Ovary (tissue), 9 donors: ENCODE data around the gene ABCG2. TPM values are rescaled to one million over a fixed set of nuclear protein-coding genes. Genes with fewer than 3 reads are reported as not detected.

Experiments
- DNase-seq, 5 donors: peaks; one replicate each; pipeline ENCODE4 v3.0.0-alpha.2; 2019 to 2020
- H3K27ac ChIP-seq, 2 donors: fragments of 200-600 bp; one replicate each; pipeline versions ENCODE4 v1.5.1 to v1.8.0; 2019 to 2022
- H3K27me3 ChIP-seq: fragments of 200-600 bp; one replicate; pipeline ENCODE4 v1.8.0; 2022
- H3K36me3 ChIP-seq: fragments of 200-600 bp; sonication (generic); one replicate; pipeline ENCODE4 v1.5.1; 2019
- H3K4me1 ChIP-seq: one replicate; pipeline ENCODE4 v1.8.1; 2013; ENCODE audit warnings: mild to moderate bottlenecking, moderate library complexity; ENCODE audit not compliant: insufficient read depth
- H3K4me3 ChIP-seq: fragments of 200-600 bp; sonication (generic); one replicate; pipeline ENCODE4 v1.5.1; 2017
- H3K9me3 ChIP-seq, 2 donors: fragments of 200-600 bp in 1 of 2; sonication (generic) in 1 of 2; one replicate each; pipeline versions ENCODE4 v1.5.1 to v1.8.1; 2013 to 2019; ENCODE audit warnings: mild to moderate bottlenecking in 1 of 2, moderate library complexity in 1 of 2
- EP300 ChIP-seq: sonication (generic); formaldehyde crosslinking; IDR thresholded peaks from one replicate; pipeline ENCODE4 v1.6.1; 2017; ENCODE audit warnings: antibody characterized with exemption
- POLR2A ChIP-seq: fragments of 450-650 bp; IDR thresholded peaks from one replicate; pipeline ENCODE4 v1.6.1; 2017; ENCODE audit warnings: antibody characterized with exemption, mild to moderate bottlenecking, moderate library complexity
- WGBS, 3 donors: extraction: QIAGEN DNeasy Blood & Tissue Kit in 1 of 3; methylation state at CpG; one replicate each; pipeline versions ENCODE4 v1.1.5 to v1.1.7; 2013 to 2017; 5-methylcytosine and 5-hydroxymethylcytosine counted together
- intact Hi-C, 4 donors: fragments of 100-400 bp; cut with DNase I; formaldehyde crosslinking; loops; one replicate each; pipeline versions ENCODE4 v1.11.0 to v1.15.1; 2022 to 2023
- polyA plus RNA-seq, 2 donors: library from polyadenylated mRNA; stranded (reverse); fragments of 200-250 nt in 1 of 2; fragments of 350-450 nt in 1 of 2; fragmentation: Illumina TruSeq in 1 of 2; extraction: RNeasy Lipid Tissue Mini Kit (QIAGEN cat#74804) in 1 of 2; gene quantifications; one replicate each; pipeline ENCODE4 v1.2.3, GENCODE V29; 2013 to 2014
- total RNA-seq, 7 donors: library from RNA; depleted of rRNA in 2 of 7; stranded (reverse); fragments of >200 nt in 2 of 7; fragmentation: NEBNext Ultra II Directional in 3 of 7; extraction: Animal tissue kit (Norgen Biotek cat#: 25700) in 3 of 7; gene quantifications; one replicate each; pipeline versions ENCODE4 v1.1.0 to v1.2.4, GENCODE V29; 2016 to 2023
- TF ChIP-seq, protein P1 (sequence below), 3 donors: fragments of 450-650 bp in 2 of 3; fragments of 200-600 bp in 1 of 3; IDR thresholded peaks; one replicate each; pipeline versions ENCODE4 v1.5.1 to v1.8.0; 2016 to 2022; ENCODE audit warnings: antibody characterized with exemption in 3 of 3, mild to moderate bottlenecking in 1 of 3
- donor health status: DM: no; HTN: no; CAD: no; lungs with moderate emphysema.
- donor health status: DM: no; HTN: no; CAD: no.
- donor health status: Bipolar disorder and iron deficiency.
- donor health status: DM: yes; HTN: yes; CAD: no.
- donor health status: DM: no; HTN: no; CAD: no.
- donor health status: DM: yes; HTN: yes; CAD: no.

ABCG2 gene
- total and polyA plus RNA-seq, 9 donors: 4.4 to 20.1 (median 6.7) TPM

DNA sequence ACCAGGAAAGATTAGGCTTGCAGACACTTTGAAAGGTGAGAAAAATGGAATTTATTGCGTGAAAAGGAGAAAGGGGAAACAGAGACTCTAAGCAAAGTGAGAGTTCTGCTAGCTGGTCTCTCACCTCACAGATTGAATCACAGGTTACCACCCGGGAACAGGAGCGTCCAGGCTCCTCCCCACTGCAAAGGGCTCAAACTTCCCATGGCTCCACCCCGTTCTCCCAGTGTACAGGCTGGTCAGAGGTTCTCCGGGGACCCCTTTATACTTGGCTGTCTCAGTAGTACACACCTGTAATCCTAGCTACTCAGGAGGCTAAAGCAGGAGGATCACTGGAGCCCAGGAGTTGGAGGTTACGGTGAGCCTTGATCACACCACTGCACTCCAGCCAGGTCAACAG, 44.0 kb upstream of the ABCG2 start:
- Histone ChIP-seq H3K27me3 (no peaks in the 10 kb centered on the region), H3K36me3 (no peaks in the 10 kb centered on the region), H3K27ac (no peak overlapping the region), H3K9me3 (no peaks in the 10 kb centered on the region), H3K4me1 (no peaks in the 10 kb centered on the region), H3K4me3 (no peak overlapping the region)
- intact Hi-C loops: no loop called here
- DNase-seq: no peak
- TF ChIP-seq, protein P1, sequence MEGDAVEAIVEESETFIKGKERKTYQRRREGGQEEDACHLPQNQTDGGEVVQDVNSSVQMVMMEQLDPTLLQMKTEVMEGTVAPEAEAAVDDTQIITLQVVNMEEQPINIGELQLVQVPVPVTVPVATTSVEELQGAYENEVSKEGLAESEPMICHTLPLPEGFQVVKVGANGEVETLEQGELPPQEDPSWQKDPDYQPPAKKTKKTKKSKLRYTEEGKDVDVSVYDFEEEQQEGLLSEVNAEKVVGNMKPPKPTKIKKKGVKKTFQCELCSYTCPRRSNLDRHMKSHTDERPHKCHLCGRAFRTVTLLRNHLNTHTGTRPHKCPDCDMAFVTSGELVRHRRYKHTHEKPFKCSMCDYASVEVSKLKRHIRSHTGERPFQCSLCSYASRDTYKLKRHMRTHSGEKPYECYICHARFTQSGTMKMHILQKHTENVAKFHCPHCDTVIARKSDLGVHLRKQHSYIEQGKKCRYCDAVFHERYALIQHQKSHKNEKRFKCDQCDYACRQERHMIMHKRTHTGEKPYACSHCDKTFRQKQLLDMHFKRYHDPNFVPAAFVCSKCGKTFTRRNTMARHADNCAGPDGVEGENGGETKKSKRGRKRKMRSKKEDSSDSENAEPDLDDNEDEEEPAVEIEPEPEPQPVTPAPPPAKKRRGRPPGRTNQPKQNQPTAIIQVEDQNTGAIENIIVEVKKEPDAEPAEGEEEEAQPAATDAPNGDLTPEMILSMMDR (IDR thresholded peaks at IDR 0.05): no peak
- TF ChIP-seq EP300 (no peak), POLR2A (no peak)
- WGBS, 3 donors: 81 to 94% (median 88%) methylated on average over 6 of the region's 6 CpGs

DNA sequence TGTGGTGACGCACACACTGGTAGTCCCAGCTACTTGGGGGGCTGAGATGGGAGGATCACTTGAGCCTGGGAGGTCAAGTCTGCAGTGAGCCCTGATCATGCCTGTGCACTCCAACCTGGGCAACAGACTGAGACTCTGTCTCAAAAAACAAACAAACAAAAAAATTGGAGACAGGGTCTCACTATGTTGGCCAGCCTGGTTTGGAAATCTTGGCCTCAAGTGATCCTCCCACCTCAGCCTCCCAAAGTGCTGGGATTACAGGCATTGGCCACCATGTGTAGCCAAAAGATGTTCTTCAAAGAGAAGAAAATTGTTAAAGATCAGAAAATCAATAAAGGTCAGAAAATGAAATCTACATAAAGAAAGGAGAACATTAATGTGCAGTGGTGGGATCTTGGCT, 41.7 kb upstream of the ABCG2 start:
- TF ChIP-seq EP300: no peak
- TF ChIP-seq POLR2A: no peak
- TF ChIP-seq, protein P1 (IDR thresholded peaks at IDR 0.05): no peak
- no peaks in the 10 kb centered on the region for H3K27me3 ChIP-seq
- DNase-seq: no peak
- H3K4me3 ChIP-seq: no peak overlapping the region
- H3K4me1 ChIP-seq: no peaks in the 10 kb centered on the region
- no peaks in the 10 kb centered on the region for H3K9me3 ChIP-seq
- WGBS, 3 donors: 93 to 97% (median 96%) methylated on average over 1 of the region's 1 CpG
- H3K36me3 ChIP-seq: no peaks in the 10 kb centered on the region
- no peak overlapping the region for H3K27ac ChIP-seq
- intact Hi-C loops: no loop called here

DNA sequence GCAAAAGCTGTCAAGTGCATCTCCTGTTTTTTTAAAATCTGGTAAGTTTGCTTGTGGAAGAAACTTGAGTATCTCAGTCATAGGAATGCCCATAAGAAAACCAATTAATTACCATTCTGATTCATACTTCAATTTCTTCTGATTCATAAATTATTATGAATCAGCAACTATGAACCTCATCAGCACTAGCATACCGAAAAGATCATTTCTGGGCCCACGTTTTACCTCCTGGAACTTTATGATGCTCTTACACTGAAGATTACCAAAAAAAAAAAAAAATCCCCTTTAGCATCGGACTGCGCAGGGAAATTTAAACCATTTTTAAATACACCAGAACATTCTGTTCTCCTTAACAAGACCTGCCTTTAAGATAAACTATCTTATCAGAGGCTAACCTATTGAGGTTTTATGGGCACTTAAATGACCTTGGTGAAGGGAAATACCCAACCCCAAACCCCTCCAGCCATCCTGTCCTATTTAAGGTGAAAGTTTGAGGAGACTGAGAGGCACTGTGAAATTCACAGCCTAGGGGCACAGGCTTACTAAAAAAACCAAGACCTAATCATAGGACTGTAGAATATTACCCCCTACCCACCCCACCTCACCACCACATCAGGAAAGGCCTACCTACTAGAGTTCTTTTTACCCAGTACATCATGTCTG, 38.2 kb upstream of the ABCG2 start:
- Histone ChIP-seq H3K9me3 (no peaks in the 10 kb centered on the region), H3K27ac (no peak overlapping the region), H3K4me3 (no peak overlapping the region), H3K36me3 (no peaks in the 10 kb centered on the region), H3K27me3 (no peaks in the 10 kb centered on the region), H3K4me1 (no peaks in the 10 kb centered on the region)
- 89 to 95% (median 89%) methylated on average over 4 of the region's 4 CpGs for WGBS, 3 donors
- intact Hi-C loops: no loop called here
- TF ChIP-seq POLR2A (no peak), EP300 (no peak)
- TF ChIP-seq, protein P1 (IDR thresholded peaks at IDR 0.05): no peak
- no peak for DNase-seq

DNA sequence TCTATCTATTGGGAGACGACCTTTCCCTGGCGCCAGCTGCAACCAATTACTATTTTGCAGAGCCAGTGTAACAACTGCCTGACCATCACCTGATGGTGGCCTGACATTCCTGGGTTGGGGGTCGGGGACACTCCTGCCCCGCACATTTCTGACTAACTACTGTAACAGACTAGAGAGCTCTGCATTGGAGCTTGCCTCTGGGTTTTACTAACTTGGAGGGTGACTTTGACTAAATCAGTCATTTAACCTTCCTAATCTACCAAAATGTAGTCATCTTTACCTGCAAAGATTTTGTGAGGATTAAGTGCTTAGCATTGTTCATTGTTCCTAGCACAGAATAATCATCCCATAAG, 37.5 kb upstream of the ABCG2 start:
- 81 to 92% (median 85%) methylated on average over 4 of the region's 4 CpGs for WGBS, 3 donors
- H3K4me1 ChIP-seq: no peaks in the 10 kb centered on the region
- intact Hi-C loops: no loop called here

More for the DNA sequence above, 37.5 kb upstream of the ABCG2 start:
- Histone ChIP-seq H3K27ac (no peak overlapping the region), H3K36me3 (no peaks in the 10 kb centered on the region), H3K27me3 (no peaks in the 10 kb centered on the region), H3K9me3 (no peaks in the 10 kb centered on the region), H3K4me3 (no peak overlapping the region)
- TF ChIP-seq, protein P1 (IDR thresholded peaks at IDR 0.05): no peak
- TF ChIP-seq POLR2A (no peak), EP300 (no peak)
- DNase-seq: no peak
